ENCODE measurements around the gene ERC2. TPM values are rescaled to one million over a fixed set of nuclear protein-coding genes. Genes with fewer than 3 reads are reported as not detected.

ERC2 gene
- total and polyA plus RNA-seq, 2 donors (not counting 3 experiments of a cell fraction or from before 2014, with no cell fraction given): 5.6 to 15.5 TPM

DNA sequence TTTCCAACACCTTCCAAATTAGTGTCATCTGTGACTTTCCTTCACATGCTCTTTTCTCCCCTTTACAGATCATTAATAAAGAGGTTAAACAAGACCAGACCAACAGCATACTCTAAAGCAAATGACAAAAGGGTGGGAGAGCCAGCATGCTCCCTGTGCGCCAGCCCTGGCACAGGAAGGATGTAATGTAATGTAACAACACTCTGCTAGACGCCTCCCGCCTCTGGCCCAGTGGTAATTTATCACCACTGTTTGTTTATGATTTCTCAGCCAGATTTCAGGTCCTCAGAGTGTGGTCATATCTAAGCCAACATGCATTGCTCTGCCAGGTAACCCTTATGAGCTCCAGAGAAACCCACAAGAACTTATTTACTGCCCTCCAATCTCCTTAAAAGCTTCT is 791.6 kb downstream of the ERC2 start:
- no peak overlapping the region for H3K9ac ChIP-seq (replicated peaks; ENCODE audit: extremely low read depth, insufficient read depth, low read length)
- BruUV-seq (replicated peaks): no TSS peak
- H3K4me2 ChIP-seq (ENCODE audit: insufficient read depth, low read length): no peak overlapping the region
- H3K4me3 ChIP-seq (replicated peaks in 1 of 3; ENCODE audit: insufficient read depth in 1 of 3, low read depth in 1 of 3, low read length in 3 of 3): no peak overlapping the region
- TF ChIP-seq MYC (IDR thresholded peaks at IDR 0.05; ENCODE audit: low read depth, low read length) (no peak), POLR2AphosphoS5 (IDR thresholded peaks at IDR 0.05; ENCODE audit: insufficient read depth, low read depth, low read length) (no peak), EZH2 (IDR thresholded peaks at IDR 0.05; ENCODE audit: borderline replicate concordance, low read depth, low read length, severe bottlenecking) (no peak), JUN (IDR thresholded peaks at IDR 0.05; ENCODE audit: borderline replicate concordance, insufficient read depth, insufficient read length, low read depth) (no peak), FOS (IDR thresholded peaks at IDR 0.05; ENCODE audit: borderline replicate concordance, insufficient read depth, low read length) (no peak)
- TF ChIP-seq, protein P1, sequence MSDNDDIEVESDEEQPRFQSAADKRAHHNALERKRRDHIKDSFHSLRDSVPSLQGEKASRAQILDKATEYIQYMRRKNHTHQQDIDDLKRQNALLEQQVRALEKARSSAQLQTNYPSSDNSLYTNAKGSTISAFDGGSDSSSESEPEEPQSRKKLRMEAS (IDR thresholded peaks at IDR 0.05; ENCODE audit: insufficient read depth, insufficient read length): no peak
- no peaks in the 10 kb centered on the region for H4K20me1 ChIP-seq (replicated peaks; ENCODE audit: control insufficient read depth, extremely low read depth, insufficient read depth, low read length)
- H2AFZ ChIP-seq (ENCODE audit: low read depth, low read length): no peak overlapping the region
- no peaks in the 10 kb centered on the region for H3K79me2 ChIP-seq (ENCODE audit: control insufficient read depth, insufficient read depth, low read length)
- no peaks in the 10 kb centered on the region for H3K9me3 ChIP-seq (replicated peaks; ENCODE audit: control insufficient read depth, insufficient read depth, low read length)
- dilution Hi-C loops (cut with MboI; ENCODE audit: extremely low pct_ligation_motif_present, low sequenced_read_pairs): no loop called here
- ChIA-PET POLR2A (no interaction called here), CTCF (interaction anchor here (1.7 kb wide), 1 partner anchor 47 kb away, joined by 4 read pairs; no protein-coding TSS in a partner anchor)
- DNase-seq (ENCODE audit: low read depth, low spot score): no peak
- H3K27ac ChIP-seq (ENCODE audit: insufficient read depth, low read depth, low read length): no peak overlapping the region
- intact Hi-C loops (cut with micrococcal nuclease): no loop called here
- H3K27me3 ChIP-seq (ENCODE audit: control insufficient read depth in 2 of 2, insufficient read depth in 2 of 2, low read length in 2 of 2): no peaks in the 10 kb centered on the region
- no peaks in the 10 kb centered on the region for H3K36me3 ChIP-seq (ENCODE audit: control insufficient read depth in 2 of 2, extremely low read depth in 1 of 2, insufficient read depth in 2 of 2, low read length in 2 of 2)
- H3K9me1 ChIP-seq (replicated peaks; ENCODE audit: control insufficient read depth, extremely low read depth, insufficient read depth, low read length): no peaks in the 10 kb centered on the region
- no peak for FAIRE-seq
- H3K4me1 ChIP-seq (ENCODE audit: control insufficient read depth, extremely low read depth, insufficient read depth, low read length): no peaks in the 10 kb centered on the region

DNA sequence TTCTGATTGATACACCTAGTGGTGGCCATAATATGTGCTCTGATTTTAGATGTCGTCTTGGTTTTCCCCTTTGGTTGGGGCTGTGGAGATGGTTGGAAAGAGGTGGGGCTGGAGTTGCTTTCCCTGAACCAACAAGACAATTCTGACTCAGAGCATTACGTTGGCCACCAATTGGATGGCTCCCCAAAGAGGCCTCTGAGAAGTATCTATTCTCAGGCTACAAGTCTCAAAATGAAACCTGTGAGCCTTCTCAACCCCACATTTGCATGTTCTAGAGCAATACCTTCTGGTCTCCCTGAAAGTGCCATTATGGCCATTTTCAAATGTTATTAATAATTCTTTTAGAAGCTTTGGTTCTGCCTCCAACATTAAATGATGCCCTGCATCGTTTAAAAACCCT is 792.8 kb downstream of the ERC2 start:
- FAIRE-seq (no peak), DNase-seq (ENCODE audit: low read depth, low spot score) (no peak)
- Histone ChIP-seq H3K9ac (replicated peaks; ENCODE audit: extremely low read depth, insufficient read depth, low read length) (no peak overlapping the region), H3K79me2 (ENCODE audit: control insufficient read depth, insufficient read depth, low read length) (no peaks in the 10 kb centered on the region), H3K4me2 (ENCODE audit: insufficient read depth, low read length) (no peak overlapping the region), H3K36me3 (ENCODE audit: control insufficient read depth in 2 of 2, extremely low read depth in 1 of 2, insufficient read depth in 2 of 2, low read length in 2 of 2) (no peaks in the 10 kb centered on the region), H4K20me1 (replicated peaks; ENCODE audit: control insufficient read depth, extremely low read depth, insufficient read depth, low read length) (no peaks in the 10 kb centered on the region), H2AFZ (ENCODE audit: low read depth, low read length) (no peak overlapping the region), H3K9me1 (replicated peaks; ENCODE audit: control insufficient read depth, extremely low read depth, insufficient read depth, low read length) (no peaks in the 10 kb centered on the region), H3K27ac (ENCODE audit: insufficient read depth, low read depth, low read length) (no peak overlapping the region), H3K9me3 (replicated peaks; ENCODE audit: control insufficient read depth, insufficient read depth, low read length) (no peaks in the 10 kb centered on the region), H3K4me3 (replicated peaks in 1 of 3; ENCODE audit: insufficient read depth in 1 of 3, low read depth in 1 of 3, low read length in 3 of 3) (no peak overlapping the region), H3K4me1 (ENCODE audit: control insufficient read depth, extremely low read depth, insufficient read depth, low read length) (no peaks in the 10 kb centered on the region), H3K27me3 (ENCODE audit: control insufficient read depth in 2 of 2, insufficient read depth in 2 of 2, low read length in 2 of 2) (no peaks in the 10 kb centered on the region)
- ChIA-PET POLR2A (no interaction called here), CTCF (no interaction called here)
- no peak for TF ChIP-seq EZH2 (IDR thresholded peaks at IDR 0.05; ENCODE audit: borderline replicate concordance, low read depth, low read length, severe bottlenecking)
- TF ChIP-seq, protein P2, sequence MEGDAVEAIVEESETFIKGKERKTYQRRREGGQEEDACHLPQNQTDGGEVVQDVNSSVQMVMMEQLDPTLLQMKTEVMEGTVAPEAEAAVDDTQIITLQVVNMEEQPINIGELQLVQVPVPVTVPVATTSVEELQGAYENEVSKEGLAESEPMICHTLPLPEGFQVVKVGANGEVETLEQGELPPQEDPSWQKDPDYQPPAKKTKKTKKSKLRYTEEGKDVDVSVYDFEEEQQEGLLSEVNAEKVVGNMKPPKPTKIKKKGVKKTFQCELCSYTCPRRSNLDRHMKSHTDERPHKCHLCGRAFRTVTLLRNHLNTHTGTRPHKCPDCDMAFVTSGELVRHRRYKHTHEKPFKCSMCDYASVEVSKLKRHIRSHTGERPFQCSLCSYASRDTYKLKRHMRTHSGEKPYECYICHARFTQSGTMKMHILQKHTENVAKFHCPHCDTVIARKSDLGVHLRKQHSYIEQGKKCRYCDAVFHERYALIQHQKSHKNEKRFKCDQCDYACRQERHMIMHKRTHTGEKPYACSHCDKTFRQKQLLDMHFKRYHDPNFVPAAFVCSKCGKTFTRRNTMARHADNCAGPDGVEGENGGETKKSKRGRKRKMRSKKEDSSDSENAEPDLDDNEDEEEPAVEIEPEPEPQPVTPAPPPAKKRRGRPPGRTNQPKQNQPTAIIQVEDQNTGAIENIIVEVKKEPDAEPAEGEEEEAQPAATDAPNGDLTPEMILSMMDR (IDR thresholded peaks at IDR 0.05; ENCODE audit: extremely low read depth in 1 of 2, insufficient read depth in 1 of 2, low read depth in 1 of 2, low read length in 2 of 2): no peak
- TF ChIP-seq JUN (IDR thresholded peaks at IDR 0.05; ENCODE audit: borderline replicate concordance, insufficient read depth, insufficient read length, low read depth): no peak
- no peak for TF ChIP-seq MYC (IDR thresholded peaks at IDR 0.05; ENCODE audit: low read depth, low read length)
- TF ChIP-seq GATA2 (IDR thresholded peaks at IDR 0.05; ENCODE audit: insufficient read depth, insufficient read length, low read depth, low read length): no peak
- no peak for TF ChIP-seq POLR2AphosphoS5 (IDR thresholded peaks at IDR 0.05; ENCODE audit: insufficient read depth, low read depth, low read length)
- no peak for TF ChIP-seq FOS (IDR thresholded peaks at IDR 0.05; ENCODE audit: borderline replicate concordance, insufficient read depth, low read length)
- intact Hi-C loops (cut with micrococcal nuclease): no loop called here
- dilution Hi-C loops (cut with MboI; ENCODE audit: extremely low pct_ligation_motif_present, low sequenced_read_pairs): no loop called here
- no TSS peak for BruUV-seq (replicated peaks)
